K562 (cell line): ENCODE results near the gene ZSWIM8.

Experiments
- CBFB ChIP-seq: sonication (generic); formaldehyde crosslinking; IDR thresholded peaks from 2 replicates; pipeline ENCODE4 v1.4.0; 2020; ENCODE audit warnings: mild to moderate bottlenecking, missing genetic modification reagents
- EGR1 ChIP-seq: fragments of 450-650 bp; conservative IDR thresholded peaks from 2 replicates; pipeline ENCODE4 v1.6.1; 2017; ENCODE audit warnings: mild to moderate bottlenecking
- ETS2 ChIP-seq: IDR thresholded peaks from 2 replicates; pipeline ENCODE4 v1.6.1; 2016; ENCODE audit warnings: borderline replicate concordance, missing genetic modification characterization, mild to moderate bottlenecking, moderate library complexity, missing compliant biosample characterization; ENCODE audit not compliant: poor library complexity, severe bottlenecking
- FOXP1 ChIP-seq: sonication (generic); formaldehyde crosslinking; IDR thresholded peaks from 2 replicates; pipeline ENCODE4 v1.8.0; 2022; ENCODE audit warnings: mild to moderate bottlenecking, missing genetic modification reagents
- KDM5B ChIP-seq: fragments of 200-600 bp; sonication (generic); IDR thresholded peaks from 2 replicates; pipeline ENCODE4 v1.6.1; 2012; ENCODE audit warnings: low read depth, mild to moderate bottlenecking, moderate library complexity, low read length, control low read depth, inconsistent platforms; ENCODE audit not compliant: insufficient replicate concordance
- LCOR ChIP-seq: sonication (generic); formaldehyde crosslinking; IDR thresholded peaks from 2 replicates; pipeline ENCODE4 v1.8.0; 2022; ENCODE audit warnings: mild to moderate bottlenecking, missing genetic modification reagents
- SP1 ChIP-seq: sonication (generic); formaldehyde crosslinking; IDR thresholded peaks from 2 replicates; pipeline ENCODE4 v1.8.1; 2022; ENCODE audit warnings: mild to moderate bottlenecking, missing genetic modification reagents
- TSHZ1 ChIP-seq: fragments of 250-450 bp; sonication (Bioruptor Pico); IDR thresholded peaks from 2 replicates; pipeline ENCODE4 v1.4.0; 2020; ENCODE audit warnings: mild to moderate bottlenecking, moderate library complexity
- TF ChIP-seq, protein P1 (sequence below), 3 experiments: IDR thresholded peaks in 2 of 3; conservative IDR thresholded peaks in 1 of 3; 2 replicates each; pipeline ENCODE4 v1.5.1; 2011 to 2012; ENCODE audit warnings: low read length in 3 of 3, mild to moderate bottlenecking in 3 of 3, control low read depth in 2 of 3, improper control_type of control experiment in 1 of 3, inconsistent platforms in 1 of 3, low read depth in 1 of 3, mixed read lengths in 1 of 3, moderate library complexity in 1 of 3; ENCODE audit not compliant: insufficient read depth in 2 of 3

- TF ChIP-seq EGR1 (no peak), SP1 (CRISPR knock-in tag) (no peak), FOXP1 (no peak), ETS2 (tag) (no peak), CBFB (CRISPR knock-in tag) (no peak), TSHZ1 (CRISPR knock-in tag) (no peak), KDM5B (no peak), LCOR (CRISPR knock-in tag) (no peak)
- TF ChIP-seq, protein P1, sequence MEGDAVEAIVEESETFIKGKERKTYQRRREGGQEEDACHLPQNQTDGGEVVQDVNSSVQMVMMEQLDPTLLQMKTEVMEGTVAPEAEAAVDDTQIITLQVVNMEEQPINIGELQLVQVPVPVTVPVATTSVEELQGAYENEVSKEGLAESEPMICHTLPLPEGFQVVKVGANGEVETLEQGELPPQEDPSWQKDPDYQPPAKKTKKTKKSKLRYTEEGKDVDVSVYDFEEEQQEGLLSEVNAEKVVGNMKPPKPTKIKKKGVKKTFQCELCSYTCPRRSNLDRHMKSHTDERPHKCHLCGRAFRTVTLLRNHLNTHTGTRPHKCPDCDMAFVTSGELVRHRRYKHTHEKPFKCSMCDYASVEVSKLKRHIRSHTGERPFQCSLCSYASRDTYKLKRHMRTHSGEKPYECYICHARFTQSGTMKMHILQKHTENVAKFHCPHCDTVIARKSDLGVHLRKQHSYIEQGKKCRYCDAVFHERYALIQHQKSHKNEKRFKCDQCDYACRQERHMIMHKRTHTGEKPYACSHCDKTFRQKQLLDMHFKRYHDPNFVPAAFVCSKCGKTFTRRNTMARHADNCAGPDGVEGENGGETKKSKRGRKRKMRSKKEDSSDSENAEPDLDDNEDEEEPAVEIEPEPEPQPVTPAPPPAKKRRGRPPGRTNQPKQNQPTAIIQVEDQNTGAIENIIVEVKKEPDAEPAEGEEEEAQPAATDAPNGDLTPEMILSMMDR (IDR thresholded peaks at IDR 0.05 in 2 of 3, conservative IDR thresholded peaks at IDR 0.05 in 1 of 3; ENCODE audit: insufficient read depth in 2 of 3, low read depth in 1 of 3, low read length in 3 of 3) = no peak
These were observed 6.5 kb downstream of the ZSWIM8 start for GRCh38 chr10:73791871-73792400.
